HEK293 (cell line): ENCODE results near the gene TMEM186.

Experiments used
- CTCF ChIA-PET: fragments of 350-600 bp; formaldehyde crosslinking; extraction: SDS; loops from one replicate; lab custom pipeline; 2021; ENCODE audit warnings: antibody characterized with exemption; lab: Yijun Ruan, JAX
- POLR2A ChIA-PET: fragments of 300-600 bp; formaldehyde crosslinking; extraction: SDS; loops from one replicate; lab custom pipeline; 2020; ENCODE audit warnings: antibody characterized with exemption, inconsistent platforms; lab: Yijun Ruan, JAX
- H3K27ac ChIP-seq: fragments of 200-500 bp; sonication (Bioruptor generic); 2 replicates; pipeline ENCODE4 v1.5.1; 2014; ENCODE audit warnings: low read depth, low read length, control low read depth, inconsistent platforms; ENCODE audit errors: extremely low read depth
- H3K36me3 ChIP-seq, 2 experiments: fragments of 200-500 bp in 1 of 2; sonication (Bioruptor generic) in 1 of 2; 1 replicate in 1 of 2; 2 replicates in 1 of 2; pipeline ENCODE4 v1.5.1; 2014 to 2017; ENCODE audit warnings: inconsistent platforms in 2 of 2, low read length in 2 of 2; ENCODE audit not compliant: control insufficient read depth in 2 of 2, insufficient read depth in 1 of 2
- H3K4me1 ChIP-seq: fragments of 200-500 bp; sonication (Bioruptor generic); 2 replicates; pipeline ENCODE4 v1.5.1; 2014; ENCODE audit warnings: mild to moderate bottlenecking, low read length, inconsistent platforms; ENCODE audit not compliant: control insufficient read depth, insufficient read depth
- H3K4me3 ChIP-seq: 2 replicates; pipeline ENCODE4 v1.5.1; 2011; ENCODE audit warnings: low read depth, mild to moderate bottlenecking, control low read depth, low read length, moderate library complexity
- H3K9me3 ChIP-seq: fragments of 200-500 bp; sonication (Bioruptor generic); 2 replicates; pipeline ENCODE4 v1.5.1; 2014; ENCODE audit warnings: low read depth, low read length, inconsistent platforms; ENCODE audit not compliant: control insufficient read depth, insufficient read depth
- KLF10 ChIP-seq: fragments of 450-650 bp; IDR thresholded peaks from 2 replicates; pipeline ENCODE4 v1.5.1; 2018; ENCODE audit warnings: missing biosample characterization, mild to moderate bottlenecking, missing genetic modification characterization
- OVOL3 ChIP-seq: fragments of 450-650 bp; formaldehyde crosslinking; IDR thresholded peaks from 2 replicates; pipeline ENCODE4 v1.5.1; 2016; ENCODE audit warnings: missing biosample characterization, missing genetic modification characterization
- TCF7L2 ChIP-seq: IDR thresholded peaks from 2 replicates; pipeline ENCODE4 v1.6.1; 2011; ENCODE audit warnings: low read depth, mild to moderate bottlenecking, inconsistent platforms, low read length, moderate library complexity, borderline replicate concordance
- TSHZ1 ChIP-seq: fragments of 450-650 bp; formaldehyde crosslinking; IDR thresholded peaks from 2 replicates; pipeline ENCODE4 v1.5.1; 2016; ENCODE audit warnings: missing biosample characterization, missing genetic modification characterization, borderline replicate concordance
- YY2 ChIP-seq: fragments of 450-650 bp; formaldehyde crosslinking; IDR thresholded peaks from 2 replicates; pipeline ENCODE4 v1.5.1; 2016; ENCODE audit warnings: missing biosample characterization, missing genetic modification characterization
- ZIC2 ChIP-seq: fragments of 450-650 bp; formaldehyde crosslinking; IDR thresholded peaks from 2 replicates; pipeline ENCODE4 v1.5.1; 2016; ENCODE audit warnings: missing biosample characterization, missing genetic modification characterization
- ZNF133 ChIP-seq: fragments of 450-650 bp; formaldehyde crosslinking; IDR thresholded peaks from 2 replicates; pipeline ENCODE4 v1.5.1; 2016; ENCODE audit warnings: missing biosample characterization, missing genetic modification characterization
- ZNF202 ChIP-seq: fragments of 450-650 bp; formaldehyde crosslinking; IDR thresholded peaks from 2 replicates; pipeline ENCODE4 v1.5.1; 2016; ENCODE audit warnings: missing biosample characterization, missing genetic modification characterization, borderline replicate concordance
- ZNF211 ChIP-seq: fragments of 450-650 bp; formaldehyde crosslinking; IDR thresholded peaks from 2 replicates; pipeline ENCODE4 v1.5.1; 2016; ENCODE audit warnings: low read depth, missing biosample characterization, missing genetic modification characterization
- ZNF335 ChIP-seq: fragments of 450-650 bp; formaldehyde crosslinking; conservative IDR thresholded peaks from 2 replicates; pipeline ENCODE4 v1.5.1; 2016; ENCODE audit warnings: missing biosample characterization, missing genetic modification characterization
- ZNF366 ChIP-seq: fragments of 450-650 bp; formaldehyde crosslinking; conservative IDR thresholded peaks from 2 replicates; pipeline ENCODE4 v1.5.1; 2016; ENCODE audit warnings: missing biosample characterization, missing genetic modification characterization
- ZNF37A ChIP-seq: fragments of 450-650 bp; IDR thresholded peaks from 2 replicates; pipeline ENCODE4 v1.5.1; 2018; ENCODE audit warnings: missing biosample characterization, missing genetic modification characterization
- ZNF544 ChIP-seq: fragments of 450-650 bp; formaldehyde crosslinking; IDR thresholded peaks from 2 replicates; pipeline ENCODE4 v1.5.0; 2017; ENCODE audit warnings: missing biosample characterization, missing genetic modification characterization
- ZNF560 ChIP-seq: fragments of 450-650 bp; formaldehyde crosslinking; IDR thresholded peaks from 2 replicates; pipeline ENCODE4 v1.5.1; 2017; ENCODE audit warnings: missing biosample characterization, missing genetic modification characterization, borderline replicate concordance
- ZNF596 ChIP-seq: fragments of 450-650 bp; IDR thresholded peaks from 2 replicates; pipeline ENCODE4 v1.5.0; 2018; ENCODE audit warnings: missing biosample characterization, mild to moderate bottlenecking, missing genetic modification characterization, moderate library complexity
- ZXDB ChIP-seq: fragments of 450-650 bp; formaldehyde crosslinking; IDR thresholded peaks from 2 replicates; pipeline ENCODE4 v1.5.1; 2016; ENCODE audit warnings: missing biosample characterization, missing genetic modification characterization
- TF ChIP-seq, protein P1 (sequence below): fragments of 450-650 bp; formaldehyde crosslinking; IDR thresholded peaks from 2 replicates; pipeline ENCODE4 v1.5.1; 2016; ENCODE audit warnings: missing biosample characterization, missing genetic modification characterization
- TF ChIP-seq, protein P2 (sequence below): fragments of 450-650 bp; formaldehyde crosslinking; conservative IDR thresholded peaks from 2 replicates; pipeline ENCODE4 v1.5.1; 2016; ENCODE audit warnings: low read depth, missing biosample characterization, missing genetic modification characterization
- TF ChIP-seq, protein P3 (sequence below): fragments of 450-650 bp; formaldehyde crosslinking; IDR thresholded peaks from 2 replicates; pipeline ENCODE4 v1.5.1; 2016; ENCODE audit warnings: missing biosample characterization, missing genetic modification characterization
- TF ChIP-seq, protein P4 (sequence below): fragments of 450-650 bp; formaldehyde crosslinking; IDR thresholded peaks from 2 replicates; pipeline ENCODE4 v1.5.1; 2016; ENCODE audit warnings: missing biosample characterization, missing genetic modification characterization

The TMEM186 gene, protein sequence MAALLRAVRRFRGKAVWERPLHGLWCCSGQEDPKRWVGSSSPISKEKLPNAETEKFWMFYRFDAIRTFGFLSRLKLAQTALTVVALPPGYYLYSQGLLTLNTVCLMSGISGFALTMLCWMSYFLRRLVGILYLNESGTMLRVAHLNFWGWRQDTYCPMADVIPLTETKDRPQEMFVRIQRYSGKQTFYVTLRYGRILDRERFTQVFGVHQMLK

DNA sequence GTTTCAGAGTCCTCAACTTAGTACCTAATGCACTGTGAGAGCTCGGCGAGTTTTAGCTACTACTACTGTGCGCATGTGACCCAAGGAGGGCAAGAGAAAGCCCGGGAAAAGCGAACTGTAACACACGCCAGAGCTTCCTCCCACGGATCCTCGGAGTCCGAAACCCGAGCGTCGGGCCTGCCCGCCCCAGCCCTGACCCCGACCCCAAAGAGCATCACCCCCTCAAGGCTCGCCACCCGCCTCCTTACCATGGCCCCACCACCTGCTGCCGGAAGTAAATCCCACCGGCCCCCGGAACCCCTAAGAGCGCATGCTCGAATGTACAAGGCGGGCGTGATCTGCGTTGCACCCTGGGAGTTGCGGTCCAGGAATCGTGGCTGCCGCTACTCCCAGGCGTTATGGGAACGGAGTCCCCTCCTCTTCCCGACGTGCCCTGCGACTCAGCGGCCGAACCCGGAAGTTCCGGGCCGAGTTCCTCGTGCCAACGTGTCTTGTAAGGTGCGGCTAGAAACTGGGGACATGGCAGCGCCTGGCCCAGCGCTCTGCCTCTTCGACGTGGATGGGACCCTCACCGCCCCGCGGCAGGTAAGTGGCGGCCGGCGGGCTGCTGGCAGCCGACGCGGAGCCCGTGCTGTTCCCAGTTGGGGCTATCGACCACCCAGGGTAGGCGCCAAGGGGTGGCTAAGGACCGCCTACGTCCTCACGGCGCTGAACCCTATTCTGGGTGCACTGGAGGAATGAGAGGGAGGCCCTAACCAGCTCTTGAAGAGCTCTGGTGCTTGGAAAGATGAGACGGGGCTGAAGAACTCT lies at the start of gene TMEM186, which contains the start of gene PMM2:
Gene TMEM186, minus strand, starts transcription at position 276 of the 810 bp plus-strand sequence. Its CDS starts 25 bp downstream, at position 251.
Gene PMM2, plus strand, starts transcription at position 476 of the 810 bp plus-strand sequence. Its CDS starts 44 bp downstream, at position 520.
- Histone ChIP-seq H3K27ac (peak within 1 kb of the TSS; percentile 40; the same call in 1 of the 2 replicates), H3K4me3 (peak within 1 kb of the TSS; percentile 87), H3K9me3 (no peaks in the 10 kb centered on the region), H3K4me1 (no peaks in the 10 kb centered on the region), H3K36me3 (peaks cover 9 to 35% of the 10 kb centered on the region in 2 experiments; a peak in 2 of 3 replicates)
- ChIA-PET POLR2A (interaction anchor here (0.7 to 2.0 kb wide), 4 partner anchors 55 to 293 kb away, joined by 3 to 14 read pairs (median 5); partner anchors contain the start of gene CARHSP1), CTCF (interaction anchor here (0.5 to 2.9 kb wide), 3 partner anchors 83 to 228 kb away, joined by 3 to 12 read pairs (median 4); no protein-coding TSS in a partner anchor)
- TF ChIP-seq TCF7L2 (no peak), ZNF37A (no peak), ZXDB (tag by site-specific recombination) (peak; percentile 64; the same call in 1 of the 2 replicates), KLF10 (tag by site-specific recombination) (peak; percentile 16; the same call in 1 of the 2 replicates), ZNF366 (tag by site-specific recombination) (no peak), YY2 (tag by site-specific recombination) (0 out of 2 replicates have a peak, but pooled peaks have one; percentile 27), ZNF211 (tag by site-specific recombination) (no peak), ZNF202 (tag by site-specific recombination) (no peak), ZIC2 (tag by site-specific recombination) (peak; percentile 11; the same call in 1 of the 2 replicates), ZNF133 (tag by site-specific recombination) (no peak), OVOL3 (tag by site-specific recombination) (no peak), ZNF560 (tag by site-specific recombination) (no peak), ZNF335 (peak; percentile 98), ZNF596 (tag by site-specific recombination) (no peak), TSHZ1 (tag by site-specific recombination) (no peak), ZNF544 (tag by site-specific recombination) (no peak)
- TF ChIP-seq, protein P1, sequence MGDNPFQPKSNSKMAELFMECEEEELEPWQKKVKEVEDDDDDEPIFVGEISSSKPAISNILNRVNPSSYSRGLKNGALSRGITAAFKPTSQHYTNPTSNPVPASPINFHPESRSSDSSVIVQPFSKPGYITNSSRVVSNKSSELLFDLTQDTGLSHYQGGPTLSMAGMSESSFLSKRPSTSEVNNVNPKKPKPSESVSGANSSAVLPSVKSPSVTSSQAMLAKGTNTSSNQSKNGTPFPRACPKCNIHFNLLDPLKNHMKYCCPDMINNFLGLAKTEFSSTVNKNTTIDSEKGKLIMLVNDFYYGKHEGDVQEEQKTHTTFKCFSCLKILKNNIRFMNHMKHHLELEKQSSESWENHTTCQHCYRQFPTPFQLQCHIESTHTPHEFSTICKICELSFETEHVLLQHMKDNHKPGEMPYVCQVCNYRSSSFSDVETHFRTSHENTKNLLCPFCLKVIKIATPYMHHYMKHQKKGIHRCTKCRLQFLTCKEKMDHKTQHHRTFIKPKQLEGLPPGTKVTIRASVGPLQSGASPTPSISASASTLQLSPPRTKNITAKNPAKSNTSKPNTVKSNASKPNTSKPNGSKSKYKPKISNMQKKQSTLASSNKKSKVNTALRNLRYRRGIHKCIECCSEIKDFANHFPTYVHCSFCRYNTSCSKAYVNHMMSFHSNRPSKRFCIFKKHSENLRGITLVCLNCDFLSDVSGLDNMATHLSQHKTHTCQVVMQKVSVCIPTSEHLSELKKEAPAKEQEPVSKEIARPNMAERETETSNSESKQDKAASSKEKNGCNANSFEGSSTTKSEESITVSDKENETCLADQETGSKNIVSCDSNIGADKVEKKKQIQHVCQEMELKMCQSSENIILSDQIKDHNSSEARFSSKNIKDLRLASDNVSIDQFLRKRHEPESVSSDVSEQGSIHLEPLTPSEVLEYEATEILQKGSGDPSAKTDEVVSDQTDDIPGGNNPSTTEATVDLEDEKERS: no peak
- TF ChIP-seq, protein P2, sequence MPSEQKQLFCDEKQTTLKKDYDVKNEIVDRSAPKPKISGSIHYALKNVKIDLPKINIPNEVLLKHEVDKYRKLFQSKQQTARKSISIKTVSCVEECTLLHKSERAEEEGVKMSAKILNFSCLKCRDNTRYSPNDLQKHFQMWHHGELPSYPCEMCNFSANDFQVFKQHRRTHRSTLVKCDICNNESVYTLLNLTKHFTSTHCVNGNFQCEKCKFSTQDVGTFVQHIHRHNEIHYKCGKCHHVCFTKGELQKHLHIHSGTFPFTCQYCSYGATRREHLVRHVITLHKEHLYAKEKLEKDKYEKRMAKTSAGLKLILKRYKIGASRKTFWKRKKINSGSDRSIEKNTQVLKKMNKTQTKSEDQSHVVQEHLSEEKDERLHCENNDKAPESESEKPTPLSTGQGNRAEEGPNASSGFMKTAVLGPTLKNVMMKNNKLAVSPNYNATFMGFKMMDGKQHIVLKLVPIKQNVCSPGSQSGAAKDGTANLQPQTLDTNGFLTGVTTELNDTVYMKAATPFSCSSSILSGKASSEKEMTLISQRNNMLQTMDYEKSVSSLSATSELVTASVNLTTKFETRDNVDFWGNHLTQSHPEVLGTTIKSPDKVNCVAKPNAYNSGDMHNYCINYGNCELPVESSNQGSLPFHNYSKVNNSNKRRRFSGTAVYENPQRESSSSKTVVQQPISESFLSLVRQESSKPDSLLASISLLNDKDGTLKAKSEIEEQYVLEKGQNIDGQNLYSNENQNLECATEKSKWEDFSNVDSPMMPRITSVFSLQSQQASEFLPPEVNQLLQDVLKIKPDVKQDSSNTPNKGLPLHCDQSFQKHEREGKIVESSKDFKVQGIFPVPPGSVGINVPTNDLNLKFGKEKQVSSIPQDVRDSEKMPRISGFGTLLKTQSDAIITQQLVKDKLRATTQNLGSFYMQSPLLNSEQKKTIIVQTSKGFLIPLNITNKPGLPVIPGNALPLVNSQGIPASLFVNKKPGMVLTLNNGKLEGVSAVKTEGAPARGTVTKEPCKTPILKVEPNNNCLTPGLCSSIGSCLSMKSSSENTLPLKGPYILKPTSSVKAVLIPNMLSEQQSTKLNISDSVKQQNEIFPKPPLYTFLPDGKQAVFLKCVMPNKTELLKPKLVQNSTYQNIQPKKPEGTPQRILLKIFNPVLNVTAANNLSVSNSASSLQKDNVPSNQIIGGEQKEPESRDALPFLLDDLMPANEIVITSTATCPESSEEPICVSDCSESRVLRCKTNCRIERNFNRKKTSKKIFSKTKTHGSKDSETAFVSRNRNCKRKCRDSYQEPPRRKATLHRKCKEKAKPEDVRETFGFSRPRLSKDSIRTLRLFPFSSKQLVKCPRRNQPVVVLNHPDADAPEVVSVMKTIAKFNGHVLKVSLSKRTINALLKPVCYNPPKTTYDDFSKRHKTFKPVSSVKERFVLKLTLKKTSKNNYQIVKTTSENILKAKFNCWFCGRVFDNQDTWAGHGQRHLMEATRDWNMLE (tag by site-specific recombination): peak; percentile 91
- TF ChIP-seq, protein P3, sequence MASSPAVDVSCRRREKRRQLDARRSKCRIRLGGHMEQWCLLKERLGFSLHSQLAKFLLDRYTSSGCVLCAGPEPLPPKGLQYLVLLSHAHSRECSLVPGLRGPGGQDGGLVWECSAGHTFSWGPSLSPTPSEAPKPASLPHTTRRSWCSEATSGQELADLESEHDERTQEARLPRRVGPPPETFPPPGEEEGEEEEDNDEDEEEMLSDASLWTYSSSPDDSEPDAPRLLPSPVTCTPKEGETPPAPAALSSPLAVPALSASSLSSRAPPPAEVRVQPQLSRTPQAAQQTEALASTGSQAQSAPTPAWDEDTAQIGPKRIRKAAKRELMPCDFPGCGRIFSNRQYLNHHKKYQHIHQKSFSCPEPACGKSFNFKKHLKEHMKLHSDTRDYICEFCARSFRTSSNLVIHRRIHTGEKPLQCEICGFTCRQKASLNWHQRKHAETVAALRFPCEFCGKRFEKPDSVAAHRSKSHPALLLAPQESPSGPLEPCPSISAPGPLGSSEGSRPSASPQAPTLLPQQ (tag by site-specific recombination): peak; percentile 98
- TF ChIP-seq, protein P4, sequence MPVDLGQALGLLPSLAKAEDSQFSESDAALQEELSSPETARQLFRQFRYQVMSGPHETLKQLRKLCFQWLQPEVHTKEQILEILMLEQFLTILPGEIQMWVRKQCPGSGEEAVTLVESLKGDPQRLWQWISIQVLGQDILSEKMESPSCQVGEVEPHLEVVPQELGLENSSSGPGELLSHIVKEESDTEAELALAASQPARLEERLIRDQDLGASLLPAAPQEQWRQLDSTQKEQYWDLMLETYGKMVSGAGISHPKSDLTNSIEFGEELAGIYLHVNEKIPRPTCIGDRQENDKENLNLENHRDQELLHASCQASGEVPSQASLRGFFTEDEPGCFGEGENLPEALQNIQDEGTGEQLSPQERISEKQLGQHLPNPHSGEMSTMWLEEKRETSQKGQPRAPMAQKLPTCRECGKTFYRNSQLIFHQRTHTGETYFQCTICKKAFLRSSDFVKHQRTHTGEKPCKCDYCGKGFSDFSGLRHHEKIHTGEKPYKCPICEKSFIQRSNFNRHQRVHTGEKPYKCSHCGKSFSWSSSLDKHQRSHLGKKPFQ (tag by site-specific recombination): 0 out of 2 replicates have a peak, but pooled peaks have one; percentile 16
